Measurements from ENCODE around the gene OSGIN1. TPM values are rescaled to one million over a fixed set of nuclear protein-coding genes. Genes with fewer than 3 reads are reported as not detected.

OSGIN1 gene
- polyA plus RNA-seq, 1 donor from 2014 or later: 2.1 TPM

- H3K9me3 ChIP-seq (ENCODE audit: low read length): peaks cover 2% of the 10 kb centered on the region
- no peaks in the 10 kb centered on the region for H3K79me2 ChIP-seq (replicated peaks; ENCODE audit: insufficient read depth, low read length)
- no peak overlapping the region for H3K4me2 ChIP-seq (ENCODE audit: low read length)
- H3K27ac ChIP-seq (ENCODE audit: low read length): no peak overlapping the region
- no peaks in the 10 kb centered on the region for H3K27me3 ChIP-seq (ENCODE audit: insufficient read depth, low read depth, low read length)
- no peaks in the 10 kb centered on the region for H4K20me1 ChIP-seq (ENCODE audit: insufficient read depth)
- H3F3A ChIP-seq (ENCODE audit: insufficient read depth, low read length, poor library complexity, severe bottlenecking): no peaks in the 10 kb centered on the region
- H2AFZ ChIP-seq (ENCODE audit: low read depth, low read length): no peak overlapping the region
- no peaks in the 10 kb centered on the region for H3K36me3 ChIP-seq (ENCODE audit: insufficient read depth, low read length)
- H3K9me2 ChIP-seq (ENCODE audit: insufficient read depth, low read length): no peaks in the 10 kb centered on the region
- TF ChIP-seq POLR2AphosphoS5 (IDR thresholded peaks at IDR 0.05): no peak
- TF ChIP-seq RAD21 (conservative IDR thresholded peaks at IDR 0.05): no peak
- TF ChIP-seq MXI1 (conservative IDR thresholded peaks at IDR 0.05; ENCODE audit: poor library complexity, severe bottlenecking): no peak
- no peak for TF ChIP-seq SMC3 (conservative IDR thresholded peaks at IDR 0.05; ENCODE audit: poor library complexity)
- no peak for TF ChIP-seq TAF1 (IDR thresholded peaks at IDR 0.05; ENCODE audit: low read depth)
- TF ChIP-seq, protein P1, sequence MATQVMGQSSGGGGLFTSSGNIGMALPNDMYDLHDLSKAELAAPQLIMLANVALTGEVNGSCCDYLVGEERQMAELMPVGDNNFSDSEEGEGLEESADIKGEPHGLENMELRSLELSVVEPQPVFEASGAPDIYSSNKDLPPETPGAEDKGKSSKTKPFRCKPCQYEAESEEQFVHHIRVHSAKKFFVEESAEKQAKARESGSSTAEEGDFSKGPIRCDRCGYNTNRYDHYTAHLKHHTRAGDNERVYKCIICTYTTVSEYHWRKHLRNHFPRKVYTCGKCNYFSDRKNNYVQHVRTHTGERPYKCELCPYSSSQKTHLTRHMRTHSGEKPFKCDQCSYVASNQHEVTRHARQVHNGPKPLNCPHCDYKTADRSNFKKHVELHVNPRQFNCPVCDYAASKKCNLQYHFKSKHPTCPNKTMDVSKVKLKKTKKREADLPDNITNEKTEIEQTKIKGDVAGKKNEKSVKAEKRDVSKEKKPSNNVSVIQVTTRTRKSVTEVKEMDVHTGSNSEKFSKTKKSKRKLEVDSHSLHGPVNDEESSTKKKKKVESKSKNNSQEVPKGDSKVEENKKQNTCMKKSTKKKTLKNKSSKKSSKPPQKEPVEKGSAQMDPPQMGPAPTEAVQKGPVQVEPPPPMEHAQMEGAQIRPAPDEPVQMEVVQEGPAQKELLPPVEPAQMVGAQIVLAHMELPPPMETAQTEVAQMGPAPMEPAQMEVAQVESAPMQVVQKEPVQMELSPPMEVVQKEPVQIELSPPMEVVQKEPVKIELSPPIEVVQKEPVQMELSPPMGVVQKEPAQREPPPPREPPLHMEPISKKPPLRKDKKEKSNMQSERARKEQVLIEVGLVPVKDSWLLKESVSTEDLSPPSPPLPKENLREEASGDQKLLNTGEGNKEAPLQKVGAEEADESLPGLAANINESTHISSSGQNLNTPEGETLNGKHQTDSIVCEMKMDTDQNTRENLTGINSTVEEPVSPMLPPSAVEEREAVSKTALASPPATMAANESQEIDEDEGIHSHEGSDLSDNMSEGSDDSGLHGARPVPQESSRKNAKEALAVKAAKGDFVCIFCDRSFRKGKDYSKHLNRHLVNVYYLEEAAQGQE (IDR thresholded peaks at IDR 0.05; ENCODE audit: borderline replicate concordance): no peak
- no peak for TF ChIP-seq EP300 (conservative IDR thresholded peaks at IDR 0.05; ENCODE audit: poor library complexity, severe bottlenecking)
- no peak for TF ChIP-seq CTCF (IDR thresholded peaks at IDR 0.05; ENCODE audit: poor library complexity, severe bottlenecking)
- TF ChIP-seq EZH2 (IDR thresholded peaks at IDR 0.05; ENCODE audit: borderline replicate concordance, insufficient read depth, low read length, poor library complexity, severe bottlenecking): no peak
- H3K4me3 ChIP-seq (ENCODE audit: low read length): no peak overlapping the region
- no peak overlapping the region for H3K9ac ChIP-seq (ENCODE audit: low read length)
Measured at GRCh38 chr16:83977056-83977815, 24.2 kb downstream of the OSGIN1 start.

DNA sequence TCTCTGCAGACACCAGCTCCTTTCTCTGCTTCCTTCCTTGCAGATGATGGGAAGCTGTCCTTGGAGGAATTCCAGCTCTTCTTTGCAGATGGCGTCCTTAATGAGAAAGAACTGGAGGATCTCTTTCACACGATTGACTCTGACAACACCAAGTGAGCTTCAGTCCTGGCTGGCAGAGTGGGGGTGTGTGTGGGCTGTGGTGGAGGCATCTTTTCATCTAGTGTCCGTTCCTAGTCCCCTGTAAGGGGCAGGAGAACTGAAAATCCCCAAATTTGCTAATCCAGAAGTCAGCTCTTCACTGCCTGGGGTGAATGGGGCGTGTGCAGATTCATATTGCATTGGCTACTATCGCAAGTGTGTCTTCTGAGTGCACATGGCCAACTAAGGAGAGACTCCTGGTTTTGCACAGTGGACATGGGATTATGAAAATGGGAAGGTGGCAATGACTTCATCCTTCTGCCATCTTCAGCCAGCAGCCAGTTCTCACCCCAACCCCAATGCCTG, 25.4 kb downstream of the OSGIN1 start:
- Histone ChIP-seq H3K79me2 (replicated peaks; ENCODE audit: insufficient read depth, low read length) (no peaks in the 10 kb centered on the region), H3K27me3 (ENCODE audit: insufficient read depth, low read depth, low read length) (no peaks in the 10 kb centered on the region), H3K4me2 (ENCODE audit: low read length) (no peak overlapping the region), H4K20me1 (ENCODE audit: insufficient read depth) (no peaks in the 10 kb centered on the region), H3K27ac (ENCODE audit: low read length) (no peak overlapping the region), H3K9me3 (ENCODE audit: low read length) (peaks cover 4% of the 10 kb centered on the region), H3K4me3 (ENCODE audit: low read length) (no peak overlapping the region), H2AFZ (ENCODE audit: low read depth, low read length) (no peak overlapping the region), H3K9ac (ENCODE audit: low read length) (no peak overlapping the region), H3K36me3 (ENCODE audit: insufficient read depth, low read length) (no peaks in the 10 kb centered on the region), H3K9me2 (ENCODE audit: insufficient read depth, low read length) (no peaks in the 10 kb centered on the region), H3F3A (ENCODE audit: insufficient read depth, low read length, poor library complexity, severe bottlenecking) (no peaks in the 10 kb centered on the region)
- no peak for TF ChIP-seq MXI1 (conservative IDR thresholded peaks at IDR 0.05; ENCODE audit: poor library complexity, severe bottlenecking)
- TF ChIP-seq CTCF (IDR thresholded peaks at IDR 0.05; ENCODE audit: poor library complexity, severe bottlenecking): no peak
- TF ChIP-seq SMC3 (conservative IDR thresholded peaks at IDR 0.05; ENCODE audit: poor library complexity): no peak
- no peak for TF ChIP-seq RAD21 (conservative IDR thresholded peaks at IDR 0.05)
- TF ChIP-seq, protein P1 (IDR thresholded peaks at IDR 0.05; ENCODE audit: borderline replicate concordance): no peak
- no peak for TF ChIP-seq POLR2AphosphoS5 (IDR thresholded peaks at IDR 0.05)
- TF ChIP-seq TAF1 (IDR thresholded peaks at IDR 0.05; ENCODE audit: low read depth): no peak
- TF ChIP-seq EZH2 (IDR thresholded peaks at IDR 0.05; ENCODE audit: borderline replicate concordance, insufficient read depth, low read length, poor library complexity, severe bottlenecking): no peak
- TF ChIP-seq EP300 (conservative IDR thresholded peaks at IDR 0.05; ENCODE audit: poor library complexity, severe bottlenecking): no peak
